ENCODE measurements around the gene WNK4.
A peak's percentile ranks its signal among the peaks of the same experiment; 100 is the strongest.

WNK4 gene

DNA sequence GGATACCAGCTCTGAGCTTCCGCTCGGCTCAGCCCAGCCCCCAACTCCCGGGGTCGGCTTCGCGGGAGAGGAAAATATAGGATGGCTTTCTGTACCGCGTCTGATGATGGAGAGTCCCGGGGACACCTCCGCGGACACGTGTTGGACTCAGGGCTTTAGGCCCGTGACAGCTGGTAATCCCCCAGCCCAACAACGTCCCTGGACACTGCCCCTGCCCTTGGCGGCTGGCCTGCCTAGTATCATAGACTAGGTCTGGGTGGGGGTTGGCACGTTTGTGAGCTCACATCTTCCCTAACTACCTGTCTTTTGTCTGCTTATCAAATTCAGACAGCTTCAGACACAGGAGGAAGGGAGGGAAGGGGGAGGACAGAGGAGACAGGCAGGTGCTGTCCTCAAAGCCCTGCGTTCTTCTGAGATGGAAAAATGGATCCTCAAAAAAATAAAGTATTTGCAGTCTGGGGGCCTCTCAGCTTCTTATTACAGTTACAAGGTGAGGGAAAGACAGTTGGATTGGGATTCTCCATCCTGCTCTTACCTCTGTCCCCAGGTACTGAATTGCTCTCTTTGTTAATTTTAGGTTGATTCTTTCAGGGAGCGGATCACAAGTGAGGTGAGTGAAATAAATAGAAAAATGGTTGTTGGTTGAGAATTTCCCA is 53.5 kb downstream of the WNK4 start:
- DNase-seq (ENCODE audit: low read depth, low spot score): no peak

- no peak for DNase-seq (ENCODE audit: low read depth, low spot score)
Measured at GRCh38 chr17:42835732-42836131, 55.3 kb downstream of the WNK4 start.

GRCh38 chr17:42841975-42842685 is 61.7 kb downstream of the WNK4 start:
- no peak for DNase-seq (ENCODE audit: low read depth, low spot score)

- peak; percentile 39 for DNase-seq (ENCODE audit: low read depth, low spot score)
Measured at GRCh38 chr17:42843358-42843934, 63.0 kb downstream of the WNK4 start.

- no peak for DNase-seq (ENCODE audit: low read depth, low spot score)
Measured at GRCh38 chr17:42844271-42844670, 63.9 kb downstream of the WNK4 start, which contains the start of gene AOC2. TSS of gene AOC2 (plus strand) at chr17:42844580. CDS start at chr17:42844627, 47 bp downstream.

DNA sequence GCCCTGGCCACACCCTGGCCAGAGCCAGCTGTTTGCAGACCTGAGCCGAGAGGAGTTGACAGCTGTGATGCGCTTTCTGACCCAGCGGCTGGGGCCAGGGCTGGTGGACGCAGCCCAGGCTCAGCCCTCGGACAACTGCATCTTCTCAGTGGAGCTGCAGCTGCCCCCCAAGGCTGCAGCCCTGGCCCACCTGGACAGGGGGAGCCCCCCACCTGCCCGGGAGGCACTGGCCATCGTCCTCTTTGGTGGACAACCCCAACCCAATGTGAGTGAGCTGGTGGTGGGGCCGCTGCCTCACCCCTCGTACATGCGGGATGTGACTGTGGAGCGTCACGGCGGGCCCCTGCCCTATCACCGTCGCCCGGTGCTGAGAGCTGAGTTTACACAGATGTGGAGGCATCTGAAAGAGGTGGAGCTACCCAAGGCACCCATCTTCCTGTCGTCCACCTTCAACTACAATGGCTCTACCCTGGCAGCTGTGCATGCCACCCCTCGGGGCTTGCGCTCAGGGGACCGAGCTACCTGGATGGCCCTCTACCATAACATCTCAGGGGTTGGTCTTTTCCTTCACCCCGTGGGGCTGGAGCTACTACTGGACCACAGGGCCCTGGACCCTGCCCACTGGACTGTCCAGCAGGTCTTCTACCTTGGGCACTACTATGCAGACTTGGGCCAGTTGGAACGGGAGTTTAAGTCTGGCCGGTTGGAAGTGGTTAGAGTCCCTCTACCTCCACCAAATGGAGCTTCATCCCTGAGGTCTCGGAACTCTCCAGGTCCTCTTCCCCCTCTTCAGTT is 64.5 kb downstream of the WNK4 start:
- no peak for DNase-seq (ENCODE audit: low read depth, low spot score)

DNA sequence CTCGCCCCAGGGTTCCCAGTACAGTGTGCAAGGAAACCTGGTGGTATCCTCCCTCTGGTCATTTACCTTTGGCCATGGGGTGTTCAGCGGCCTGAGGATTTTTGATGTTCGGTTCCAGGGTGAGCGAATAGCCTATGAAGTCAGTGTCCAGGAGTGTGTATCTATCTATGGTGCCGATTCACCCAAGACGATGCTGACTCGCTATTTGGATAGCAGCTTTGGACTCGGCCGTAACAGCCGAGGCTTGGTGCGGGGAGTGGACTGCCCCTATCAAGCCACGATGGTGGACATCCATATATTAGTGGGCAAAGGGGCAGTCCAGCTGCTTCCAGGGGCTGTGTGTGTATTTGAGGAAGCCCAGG is 65.1 kb downstream of the WNK4 start:
- no peak for DNase-seq (ENCODE audit: low read depth, low spot score)

DNA sequence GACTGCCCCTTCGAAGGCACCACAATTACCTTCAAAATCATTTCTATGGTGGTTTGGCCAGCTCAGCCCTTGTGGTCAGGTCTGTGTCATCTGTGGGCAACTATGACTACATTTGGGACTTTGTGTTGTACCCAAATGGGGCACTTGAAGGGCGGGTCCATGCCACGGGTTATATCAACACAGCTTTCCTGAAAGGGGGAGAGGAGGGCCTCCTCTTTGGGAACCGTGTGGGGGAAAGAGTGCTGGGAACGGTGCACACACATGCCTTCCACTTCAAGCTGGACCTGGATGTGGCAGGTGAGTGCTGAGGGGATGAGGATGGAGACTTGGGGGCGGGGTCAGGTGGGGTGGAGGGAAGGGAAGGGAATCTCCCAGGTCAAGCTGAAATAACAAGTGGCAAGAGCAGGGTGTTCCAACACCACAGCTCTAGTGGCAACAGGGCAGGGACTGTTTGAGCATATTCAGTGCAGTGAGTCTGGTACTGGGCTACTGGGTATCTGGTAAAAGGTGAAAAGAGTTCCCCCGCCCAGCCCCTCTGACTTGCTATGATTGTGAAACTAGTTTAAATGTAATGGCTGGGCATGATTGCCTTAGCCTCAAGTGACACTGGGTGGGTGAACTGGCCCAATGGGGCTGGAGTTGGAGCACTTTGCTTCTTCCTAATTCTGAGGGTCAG is 65.6 kb downstream of the WNK4 start:
- no peak for DNase-seq (ENCODE audit: low read depth, low spot score)
